ENCODE measurements around the gene RNF215.
"Not testable (repeated sequence)": the region's sequence is repeated elsewhere in the genome, so short reads cannot be mapped to it uniquely, and the experiment has no call there.

The RNF215 gene

GRCh38 chr22:30420347-30421125 is 33.3 kb upstream of the RNF215 start:
- DNase-seq = no peak

GRCh38 chr22:30416837-30417236 is 29.6 kb upstream of the RNF215 start:
- no peak for DNase-seq

GRCh38 chr22:30416403-30416802 is 29.2 kb upstream of the RNF215 start:
- DNase-seq = no peak

- DNase-seq = no peak
These were observed 27.4 kb upstream of the RNF215 start for GRCh38 chr22:30414525-30415047.

GRCh38 chr22:30413745-30414524 is 26.7 kb upstream of the RNF215 start:
- no peak for DNase-seq

- no peak for DNase-seq
These were observed 25.8 kb upstream of the RNF215 start for GRCh38 chr22:30413001-30413400.

- DNase-seq = no peak
These were observed 24.6 kb upstream of the RNF215 start for GRCh38 chr22:30411780-30412179.

- no peak for DNase-seq
These were observed 21.3 kb upstream of the RNF215 start for GRCh38 chr22:30408388-30409102.

- no peak for DNase-seq
These were observed 19.2 kb upstream of the RNF215 start for GRCh38 chr22:30406400-30406799.

- DNase-seq = no peak
These were observed 18.5 kb upstream of the RNF215 start for GRCh38 chr22:30405731-30406130.

- no peak for DNase-seq
These were observed 17.1 kb upstream of the RNF215 start for GRCh38 chr22:30404307-30404706.

- not testable (repeated sequence) for DNase-seq
These were observed 15.5 kb upstream of the RNF215 start for GRCh38 chr22:30402766-30403104.

GRCh38 chr22:30402028-30402765 is 15.0 kb upstream of the RNF215 start:
- no peak for DNase-seq

GRCh38 chr22:30401024-30401423 is 13.8 kb upstream of the RNF215 start:
- DNase-seq = not testable (repeated sequence)

GRCh38 chr22:30400159-30400558 is 12.9 kb upstream of the RNF215 start:
- no peak for DNase-seq

GRCh38 chr22:30399718-30400117 is 12.5 kb upstream of the RNF215 start:
- no peak for DNase-seq

- peak in 1 of 5 experiments; percentile 42 for DNase-seq
These were observed 11.8 kb upstream of the RNF215 start for GRCh38 chr22:30398685-30399680.

GRCh38 chr22:30397656-30398635 is 10.7 kb upstream of the RNF215 start:
- no peak for DNase-seq

GRCh38 chr22:30396871-30397655 is 9.9 kb upstream of the RNF215 start, which contains the start of gene SEC14L2:
Gene SEC14L2, plus strand, starts transcription at chr22:30397018. Its CDS starts 99 bp downstream, at chr22:30397117.
- DNase-seq = peak; percentile 25 to 65 (median 50)

Measured in T-helper 2 cell (primary cell).